NCI-H1436 (cell line): Measurements from ENCODE around the gene SAMD5.

Experiments used
- DNase-seq: peaks from one replicate; lab custom pipeline; 2025; lab: John Stamatoyannopoulos, UW

Gene SAMD5

GRCh38 chr6:147508042-147508865 is at the start of gene SAMD5:
TSS of gene SAMD5 (plus strand) at chr6:147508690. CDS start at chr6:147508929, 239 bp downstream.
- no peak for DNase-seq

GRCh38 chr6:147459780-147460179 is 48.7 kb upstream of the SAMD5 start:
- no peak for DNase-seq

GRCh38 chr6:147463651-147464050 is 44.8 kb upstream of the SAMD5 start:
- no peak for DNase-seq

- no peak for DNase-seq
Measured at GRCh38 chr6:147467428-147467827, 41.1 kb upstream of the SAMD5 start.

- DNase-seq, result no peak
Measured at GRCh38 chr6:147467886-147468285, 40.6 kb upstream of the SAMD5 start.

- DNase-seq, result no peak
Measured at GRCh38 chr6:147468634-147469033, 39.9 kb upstream of the SAMD5 start.

GRCh38 chr6:147479857-147480256 is 28.6 kb upstream of the SAMD5 start:
- no peak for DNase-seq

GRCh38 chr6:147486683-147487082 is 21.8 kb upstream of the SAMD5 start:
- DNase-seq, result no peak

- no peak for DNase-seq
Measured at GRCh38 chr6:147497472-147497871, 11.0 kb upstream of the SAMD5 start.

GRCh38 chr6:147503587-147503986 is 4.9 kb upstream of the SAMD5 start:
- no peak for DNase-seq

GRCh38 chr6:147504848-147505247 is 3.6 kb upstream of the SAMD5 start:
- DNase-seq, result no peak

GRCh38 chr6:147506704-147507114 is 1.8 kb upstream of the SAMD5 start:
- no peak for DNase-seq

- DNase-seq, result no peak
Measured at GRCh38 chr6:147507162-147508041, 1.1 kb upstream of the SAMD5 start.

GRCh38 chr6:147508866-147509608 is 547 bp downstream of the SAMD5 start:
- no peak for DNase-seq

- no peak for DNase-seq
Measured at GRCh38 chr6:147509891-147510290, 1.4 kb downstream of the SAMD5 start.

GRCh38 chr6:147510929-147511590 is 2.6 kb downstream of the SAMD5 start:
- DNase-seq, result no peak

GRCh38 chr6:147514831-147515230 is 6.3 kb downstream of the SAMD5 start:
- no peak for DNase-seq

GRCh38 chr6:147515327-147515726 is 6.8 kb downstream of the SAMD5 start:
- no peak for DNase-seq

GRCh38 chr6:147522597-147522996 is 14.1 kb downstream of the SAMD5 start:
- DNase-seq, result no peak

- no peak for DNase-seq
Measured at GRCh38 chr6:147525519-147526209, 17.2 kb downstream of the SAMD5 start.

GRCh38 chr6:147527197-147527596 is 18.7 kb downstream of the SAMD5 start:
- no peak for DNase-seq
